Measurements from ENCODE around the gene SMIM15.

- no peak for TF ChIP-seq CTCF (IDR thresholded peaks at IDR 0.05)
- no peak for TF ChIP-seq POLR2A (IDR thresholded peaks at IDR 0.05)
Measured at GRCh38 chr5:61139931-61140330, 22.3 kb downstream of the SMIM15 start.

Data from upper lobe of left lung (tissue), 4 donors.